Parathyroid adenoma (tissue), 2 donors: Measurements from ENCODE around the gene PCDHGC5.

Experiments used
- H2AFZ ChIP-seq: fragments of 300-600 bp; sonication (generic); one replicate; pipeline ENCODE4 v1.7.0; 2017; ENCODE audit warnings: antibody characterized with exemption, mild to moderate bottlenecking
- H3K27ac ChIP-seq: fragments of 300-600 bp; sonication (generic); one replicate; pipeline ENCODE4 v1.7.0; 2017
- H3K27me3 ChIP-seq: fragments of 300-600 bp; sonication (generic); one replicate; pipeline ENCODE4 v1.7.0; 2017; ENCODE audit warnings: low read length; ENCODE audit not compliant: control insufficient read depth, insufficient read depth
- H3K36me3 ChIP-seq: fragments of 300-600 bp; sonication (generic); one replicate; pipeline ENCODE4 v1.7.0; 2017; ENCODE audit warnings: low read length; ENCODE audit not compliant: control insufficient read depth, insufficient read depth
- H3K4me1 ChIP-seq: fragments of 300-600 bp; sonication (generic); one replicate; pipeline ENCODE4 v1.7.0; 2017; ENCODE audit warnings: control low read depth
- H3K4me2 ChIP-seq: fragments of 300-600 bp; sonication (generic); one replicate; pipeline ENCODE4 v1.7.0; 2017; ENCODE audit warnings: low read length
- H3K4me3 ChIP-seq: fragments of 300-600 bp; sonication (generic); one replicate; pipeline ENCODE4 v1.7.0; 2017; ENCODE audit warnings: low read depth, low read length
- H3K79me2 ChIP-seq: fragments of 300-600 bp; sonication (generic); one replicate; pipeline ENCODE4 v1.7.0; 2017; ENCODE audit warnings: control low read depth
- H3K9ac ChIP-seq: fragments of 300-600 bp; sonication (generic); one replicate; pipeline ENCODE4 v1.7.0; 2017; ENCODE audit warnings: mild to moderate bottlenecking
- H3K9me3 ChIP-seq: fragments of 300-600 bp; sonication (generic); one replicate; pipeline ENCODE4 v1.7.0; 2017; ENCODE audit warnings: low read length; ENCODE audit not compliant: control insufficient read depth
- CTCF ChIP-seq: fragments of 300-600 bp; sonication (generic); IDR thresholded peaks from one replicate; pipeline ENCODE4 v1.7.0; 2017; ENCODE audit warnings: antibody characterized with exemption, mild to moderate bottlenecking
- donor health status: primary hyperparathyroidism.

PCDHGC5 gene

DNA sequence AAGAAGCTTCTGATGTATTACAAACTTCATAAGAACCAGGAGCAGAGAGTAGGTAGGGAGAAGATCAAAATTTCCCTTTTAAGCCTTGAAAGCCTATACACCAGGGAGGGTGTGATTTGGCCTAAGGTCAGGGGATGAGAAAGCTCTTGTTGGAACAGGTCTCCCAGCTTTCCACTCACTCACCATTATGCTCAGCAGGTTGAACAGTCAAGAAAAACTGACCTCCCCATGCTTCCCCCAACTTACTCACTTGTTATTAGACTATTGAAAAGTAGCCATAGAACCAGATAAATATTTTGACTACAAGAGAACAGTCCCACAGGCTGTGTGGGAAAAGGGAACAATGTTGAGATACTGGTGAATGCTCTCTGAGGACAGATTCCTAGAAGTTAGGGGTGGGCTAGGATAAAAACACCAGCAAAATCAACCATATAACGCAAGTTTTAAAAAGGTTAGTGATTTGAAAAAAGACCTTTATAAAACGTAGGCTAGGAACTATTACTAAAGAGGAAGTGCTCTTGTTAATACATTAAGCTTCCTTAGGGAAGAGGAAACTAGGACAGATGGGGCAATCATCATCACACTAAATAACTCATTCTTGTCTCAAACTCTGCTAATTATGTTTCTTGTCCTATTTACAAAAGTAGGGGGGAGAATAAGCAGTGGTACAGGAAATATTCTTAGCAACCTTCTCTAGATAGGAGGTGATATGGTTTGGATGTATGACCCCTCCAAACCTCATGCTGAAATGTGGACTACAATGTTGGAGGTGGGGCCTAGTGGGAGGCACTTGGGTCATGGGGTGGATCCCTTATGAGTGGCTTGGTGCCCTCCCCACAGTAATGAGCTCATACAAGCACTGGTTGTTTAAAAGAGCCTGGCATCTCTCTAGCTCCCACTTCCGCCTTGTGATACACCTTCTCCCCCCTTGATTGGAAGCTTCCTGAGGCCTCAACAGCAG, 31.0 kb downstream of the PCDHGC5 start:
- Histone ChIP-seq H3K4me3 (no peak overlapping the region), H3K36me3 (no peaks in the 10 kb centered on the region), H3K79me2 (peaks cover 10% of the 10 kb centered on the region), H3K9me3 (no peaks in the 10 kb centered on the region), H2AFZ (no peak overlapping the region), H3K27ac (peak overlapping the region; percentile 20), H3K4me2 (no peak overlapping the region), H3K27me3 (no peaks in the 10 kb centered on the region), H3K4me1 (peaks cover 51% of the 10 kb centered on the region), H3K9ac (no peak overlapping the region)
- no peak for TF ChIP-seq CTCF

DNA sequence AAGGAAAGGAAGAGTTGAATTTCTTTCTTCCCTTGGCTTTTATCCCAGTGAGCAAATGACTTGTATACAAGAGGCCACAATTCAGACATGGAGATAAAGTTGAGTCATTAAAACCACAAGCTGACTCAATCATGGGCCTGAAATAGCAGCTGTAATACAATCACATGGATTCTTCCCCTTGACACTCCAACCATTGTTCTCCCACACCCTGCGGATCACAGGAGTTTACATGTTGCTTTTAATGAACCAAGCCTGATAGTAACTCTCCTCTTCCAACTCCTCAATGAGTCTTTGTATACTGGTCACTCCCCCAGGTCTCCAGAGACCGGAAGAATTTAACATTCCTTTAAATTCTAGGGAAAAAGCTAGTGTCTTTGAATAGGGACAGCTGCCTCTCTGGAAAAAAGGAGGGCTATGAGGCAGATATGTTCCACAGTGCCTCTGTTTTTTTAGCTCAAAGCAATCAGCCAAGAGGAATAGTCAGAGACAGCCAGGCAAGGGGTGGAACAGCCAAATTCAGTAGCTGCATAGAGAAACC, 32.4 kb downstream of the PCDHGC5 start:
- Histone ChIP-seq H3K27ac (peak overlapping the region; percentile 43), H3K9ac (no peak overlapping the region), H3K79me2 (peaks cover 10% of the 10 kb centered on the region), H3K4me3 (no peak overlapping the region), H3K36me3 (no peaks in the 10 kb centered on the region), H2AFZ (no peak overlapping the region), H3K4me1 (peaks cover 49% of the 10 kb centered on the region), H3K4me2 (no peak overlapping the region), H3K27me3 (no peaks in the 10 kb centered on the region), H3K9me3 (no peaks in the 10 kb centered on the region)
- TF ChIP-seq CTCF, result no peak

DNA sequence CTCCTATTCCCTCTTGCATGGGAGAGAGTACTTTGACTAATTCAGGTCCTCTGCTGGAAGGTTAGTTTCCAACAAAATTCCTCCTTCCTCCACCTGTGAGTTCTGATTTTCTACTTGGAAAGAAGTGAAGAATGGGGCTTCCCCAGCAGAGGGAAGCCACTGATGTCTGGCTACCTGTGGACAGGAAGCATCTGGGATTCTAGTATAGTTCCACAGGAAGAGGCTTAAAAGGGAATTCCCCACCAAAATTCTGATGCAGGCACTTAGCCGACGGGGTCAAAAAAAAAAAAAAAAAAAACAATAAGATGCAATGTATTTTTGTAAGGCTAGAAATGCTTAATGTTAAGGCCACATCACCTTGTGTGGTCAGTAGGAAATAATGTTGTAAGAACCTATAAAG, 33.4 kb downstream of the PCDHGC5 start:
- Histone ChIP-seq H3K9me3 (no peaks in the 10 kb centered on the region), H2AFZ (no peak overlapping the region), H3K79me2 (peaks cover 10% of the 10 kb centered on the region), H3K27ac (peak overlapping the region; percentile 43), H3K27me3 (no peaks in the 10 kb centered on the region), H3K4me3 (no peak overlapping the region), H3K4me2 (no peak overlapping the region), H3K9ac (no peak overlapping the region), H3K4me1 (peaks cover 46% of the 10 kb centered on the region), H3K36me3 (no peaks in the 10 kb centered on the region)
- TF ChIP-seq CTCF, result no peak

DNA sequence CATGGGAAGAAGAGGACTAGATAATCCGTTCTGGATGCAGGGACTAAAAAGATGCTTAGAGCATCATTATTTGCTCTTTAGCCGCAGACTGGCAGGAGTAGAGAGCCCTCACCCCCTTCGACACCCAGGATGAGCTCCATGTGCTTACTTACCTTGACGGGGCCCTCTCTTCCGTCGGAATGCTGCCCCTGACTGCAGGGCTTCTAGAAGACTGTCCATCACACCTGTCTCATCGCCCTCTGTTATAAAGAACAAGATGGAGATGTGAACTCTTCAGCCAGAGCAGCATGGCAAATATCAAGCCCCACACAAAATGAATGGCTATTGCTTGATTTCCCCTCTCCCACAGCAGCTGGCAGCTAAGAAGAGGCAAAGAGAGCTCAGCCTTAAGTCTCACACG, 35.1 kb downstream of the PCDHGC5 start:
- no peaks in the 10 kb centered on the region for H3K27me3 ChIP-seq
- H3K36me3 ChIP-seq, result no peaks in the 10 kb centered on the region
- H3K9ac ChIP-seq, result no peak overlapping the region
- H3K79me2 ChIP-seq, result peaks cover 10% of the 10 kb centered on the region
- peaks cover 51% of the 10 kb centered on the region for H3K4me1 ChIP-seq
- H2AFZ ChIP-seq, result peak overlapping the region; percentile 59
- TF ChIP-seq CTCF, result no peak
- H3K4me3 ChIP-seq, result peak overlapping the region; percentile 34
- peak overlapping the region; percentile 17 for H3K4me2 ChIP-seq
- H3K9me3 ChIP-seq, result no peaks in the 10 kb centered on the region
- H3K27ac ChIP-seq, result peak overlapping the region; percentile 98
